Adrenal gland (tissue), 5 donors: ENCODE measurements around the gene EMC6.

Experiments used
- POLR2A ChIP-seq, 2 donors: fragments of 450-650 bp; IDR thresholded peaks; one replicate each; pipeline ENCODE4 v1.6.1; 2017; ENCODE audit warnings: antibody characterized with exemption in 2 of 2, mild to moderate bottlenecking in 2 of 2, moderate library complexity in 1 of 2
- TF ChIP-seq, protein P1 (sequence below), 6 experiments: fragments of 450-650 bp in 4 of 6; fragments of 200-600 bp in 2 of 6; sonication (generic) in 1 of 6; IDR thresholded peaks; 1 replicate in 5 of 6; 2 replicates in 1 of 6; pipeline versions ENCODE4 v1.5.1 to v1.8.0; 2016 to 2021; ENCODE audit warnings: antibody characterized with exemption in 6 of 6, mild to moderate bottlenecking in 2 of 6, moderate library complexity in 1 of 6
- donor health status: DM: no; HTN: no; CAD: no.

DNA sequence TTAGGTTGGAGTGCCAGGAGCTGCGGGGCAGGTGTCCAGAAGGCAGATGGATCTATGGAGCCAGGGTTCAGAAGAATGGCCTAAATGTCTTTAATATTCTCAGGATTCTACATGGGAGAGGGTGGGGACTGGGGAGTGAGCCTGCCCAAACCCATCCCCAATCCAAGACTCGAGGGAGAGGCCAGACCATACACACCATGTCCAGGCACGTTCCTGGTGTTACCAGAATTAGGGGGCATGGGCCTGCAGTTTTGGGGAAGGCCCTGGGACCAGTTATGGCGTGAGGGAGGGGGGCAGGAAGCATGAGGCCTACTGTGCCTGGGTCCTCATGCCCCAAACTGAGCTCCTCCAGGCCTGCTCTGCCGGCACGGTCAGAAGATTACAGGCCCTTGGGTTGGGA, 2.1 kb upstream of the EMC6 start:
- TF ChIP-seq, protein P1, sequence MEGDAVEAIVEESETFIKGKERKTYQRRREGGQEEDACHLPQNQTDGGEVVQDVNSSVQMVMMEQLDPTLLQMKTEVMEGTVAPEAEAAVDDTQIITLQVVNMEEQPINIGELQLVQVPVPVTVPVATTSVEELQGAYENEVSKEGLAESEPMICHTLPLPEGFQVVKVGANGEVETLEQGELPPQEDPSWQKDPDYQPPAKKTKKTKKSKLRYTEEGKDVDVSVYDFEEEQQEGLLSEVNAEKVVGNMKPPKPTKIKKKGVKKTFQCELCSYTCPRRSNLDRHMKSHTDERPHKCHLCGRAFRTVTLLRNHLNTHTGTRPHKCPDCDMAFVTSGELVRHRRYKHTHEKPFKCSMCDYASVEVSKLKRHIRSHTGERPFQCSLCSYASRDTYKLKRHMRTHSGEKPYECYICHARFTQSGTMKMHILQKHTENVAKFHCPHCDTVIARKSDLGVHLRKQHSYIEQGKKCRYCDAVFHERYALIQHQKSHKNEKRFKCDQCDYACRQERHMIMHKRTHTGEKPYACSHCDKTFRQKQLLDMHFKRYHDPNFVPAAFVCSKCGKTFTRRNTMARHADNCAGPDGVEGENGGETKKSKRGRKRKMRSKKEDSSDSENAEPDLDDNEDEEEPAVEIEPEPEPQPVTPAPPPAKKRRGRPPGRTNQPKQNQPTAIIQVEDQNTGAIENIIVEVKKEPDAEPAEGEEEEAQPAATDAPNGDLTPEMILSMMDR (IDR thresholded peaks at IDR 0.05) = no peak
- no peak for TF ChIP-seq POLR2A (IDR thresholded peaks at IDR 0.05)
